Measurements from ENCODE around the gene FTCD. TPM values are rescaled to one million over a fixed set of nuclear protein-coding genes. Genes with fewer than 3 reads are reported as not detected.

Gene FTCD
- total RNA-seq, 1 experiment from 2014 or later, result 6.7 TPM

- Histone ChIP-seq H4K5ac (ENCODE audit: insufficient read length, low read depth, low read length) (no peak overlapping the region), H3K4ac (ENCODE audit: low read depth, low read length) (no peak overlapping the region), H3K23me2 (ENCODE audit: insufficient read length, low read depth, low read length, poor library complexity, severe bottlenecking) (peaks cover 7% of the 10 kb centered on the region), H3K56ac (ENCODE audit: insufficient read length, low read depth, low read length) (no peak overlapping the region), H3K79me2 (ENCODE audit: insufficient read depth, low read length) (no peaks in the 10 kb centered on the region; the same call in 1 of the 2 replicates), H4K20me1 (ENCODE audit: control insufficient read depth, insufficient read depth, insufficient read length) (no peaks in the 10 kb centered on the region), H2AFZ (ENCODE audit: low read length) (no peak overlapping the region), H3K14ac (ENCODE audit: insufficient read depth, low read length) (no peak overlapping the region; the same call in 1 of the 2 replicates), H3K4me1 (ENCODE audit: insufficient read depth, low read length) (no peaks in the 10 kb centered on the region; the same call in 1 of the 2 replicates), H3K4me2 (ENCODE audit: insufficient read depth, insufficient read length, low read length) (no peak overlapping the region), H3K9ac (ENCODE audit: extremely low read depth, insufficient read length, low read length) (no peak overlapping the region), H3K9me3 (ENCODE audit: control insufficient read depth, low read depth, low read length) (no peaks in the 10 kb centered on the region), H3T11ph (ENCODE audit: low read length) (no peak overlapping the region), H2BK12ac (ENCODE audit: insufficient read length, low read depth, low read length) (no peak overlapping the region), H3K18ac (ENCODE audit: insufficient read length, low read depth, low read length) (no peak overlapping the region), H3K23ac (ENCODE audit: insufficient read length, low read depth, low read length) (no peak overlapping the region), H3K27me3 (ENCODE audit: insufficient read depth, low read length) (no peaks in the 10 kb centered on the region), H2BK5ac (ENCODE audit: insufficient read length, low read length) (no peak overlapping the region), H2BK15ac (ENCODE audit: low read depth, low read length) (no peak overlapping the region), H3K79me1 (ENCODE audit: insufficient read depth, low read depth, low read length, poor library complexity, severe bottlenecking) (no peaks in the 10 kb centered on the region), H2AK5ac (ENCODE audit: insufficient read length, low read length) (no peak overlapping the region), H4K8ac (replicated peaks; ENCODE audit: insufficient read length, low read depth, low read length) (no peak overlapping the region), H2BK120ac (ENCODE audit: low read depth, low read length, poor library complexity, severe bottlenecking) (no peak overlapping the region), H4K91ac (ENCODE audit: insufficient read length, low read depth, low read length) (no peak overlapping the region), H3K27ac (ENCODE audit: insufficient read length, low read depth, low read length) (no peak overlapping the region), H2BK20ac (ENCODE audit: low read depth, low read length, poor library complexity, severe bottlenecking) (no peak overlapping the region)
- Mint-ChIP-seq H3K4me3 (peak overlapping the region in 1 of 2 experiments; percentile 50; a peak in 1 of 5 replicates), H3K36me3 (ENCODE audit: insufficient read depth in 1 of 3, low read depth in 3 of 3) (peaks cover 9 to 17% (median 16%) of the 10 kb centered on the region in 3 experiments; a peak in 6 of 7 replicates), H3K27ac (peak overlapping the region; percentile 66 to 95 (median 94)), H3K27me3 (ENCODE audit: low read depth) (no peaks in the 10 kb centered on the region), H3K4me1 (peaks cover 8 to 13% of the 10 kb centered on the region in 2 experiments), H3K9me3 (peaks cover 9 to 15% of the 10 kb centered on the region in 2 experiments; a peak in 4 of 5 replicates)
- TF ChIP-seq CTCF (conservative IDR thresholded peaks at IDR 0.05), result no peak
- no CpG with 5 or more reads among the region's 24 CpGs for WGBS (ENCODE audit: extremely low coverage, insufficient read length, low lambda C conversion rate)
- DNase-seq, result no peak
Observed at GRCh38 chr21:46180079-46180722, 24.8 kb upstream of the FTCD start.
